Breast epithelium (tissue), 3 donors: ENCODE measurements around the gene PTH2.

Source experiments
- POLR2A ChIP-seq: fragments of 450-650 bp; IDR thresholded peaks from one replicate; pipeline ENCODE4 v1.6.1; 2016; ENCODE audit warnings: antibody characterized with exemption, mild to moderate bottlenecking, moderate library complexity
- POLR2AphosphoS5 ChIP-seq, 3 donors: sonication (generic); formaldehyde crosslinking; IDR thresholded peaks; one replicate each; pipeline ENCODE4 v1.6.1; 2017; ENCODE audit warnings: antibody characterized with exemption in 3 of 3
- TF ChIP-seq, protein P1 (sequence below), 3 donors: fragments of 450-650 bp; IDR thresholded peaks; one replicate each; pipeline ENCODE4 v1.5.1; 2016 to 2017; ENCODE audit warnings: antibody characterized with exemption in 3 of 3, mild to moderate bottlenecking in 3 of 3, moderate library complexity in 3 of 3

DNA sequence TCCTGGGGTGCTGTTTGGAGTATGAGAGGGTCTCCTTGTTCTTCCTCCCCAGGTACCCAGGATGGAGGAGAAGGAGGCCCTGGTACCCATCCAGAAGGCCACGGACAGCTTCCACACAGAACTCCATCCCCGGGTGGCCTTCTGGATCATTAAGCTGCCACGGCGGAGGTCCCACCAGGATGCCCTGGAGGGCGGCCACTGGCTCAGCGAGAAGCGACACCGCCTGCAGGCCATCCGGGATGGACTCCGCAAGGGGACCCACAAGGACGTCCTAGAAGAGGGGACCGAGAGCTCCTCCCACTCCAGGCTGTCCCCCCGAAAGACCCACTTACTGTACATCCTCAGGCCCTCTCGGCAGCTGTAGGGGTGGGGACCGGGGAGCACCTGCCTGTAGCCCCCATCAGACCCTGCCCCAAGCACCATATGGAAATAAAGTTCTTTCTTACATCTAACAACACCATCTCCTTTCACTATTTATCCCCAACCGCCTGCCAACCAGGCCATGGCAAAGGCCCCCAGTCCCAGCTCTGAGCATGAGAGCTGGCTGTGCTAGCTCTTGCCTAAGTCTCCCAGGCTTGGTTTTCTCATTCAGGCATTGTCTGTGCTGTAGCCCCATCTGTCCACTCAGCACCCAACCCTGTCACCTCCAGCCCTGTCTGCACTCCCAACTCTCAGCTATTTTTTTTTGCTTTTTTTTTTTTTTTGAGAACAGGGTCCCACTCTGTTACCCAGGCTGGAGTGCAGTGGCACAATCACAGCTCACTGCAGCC lies 48.4 kb downstream of the PTH2 start:
- TF ChIP-seq, protein P1, sequence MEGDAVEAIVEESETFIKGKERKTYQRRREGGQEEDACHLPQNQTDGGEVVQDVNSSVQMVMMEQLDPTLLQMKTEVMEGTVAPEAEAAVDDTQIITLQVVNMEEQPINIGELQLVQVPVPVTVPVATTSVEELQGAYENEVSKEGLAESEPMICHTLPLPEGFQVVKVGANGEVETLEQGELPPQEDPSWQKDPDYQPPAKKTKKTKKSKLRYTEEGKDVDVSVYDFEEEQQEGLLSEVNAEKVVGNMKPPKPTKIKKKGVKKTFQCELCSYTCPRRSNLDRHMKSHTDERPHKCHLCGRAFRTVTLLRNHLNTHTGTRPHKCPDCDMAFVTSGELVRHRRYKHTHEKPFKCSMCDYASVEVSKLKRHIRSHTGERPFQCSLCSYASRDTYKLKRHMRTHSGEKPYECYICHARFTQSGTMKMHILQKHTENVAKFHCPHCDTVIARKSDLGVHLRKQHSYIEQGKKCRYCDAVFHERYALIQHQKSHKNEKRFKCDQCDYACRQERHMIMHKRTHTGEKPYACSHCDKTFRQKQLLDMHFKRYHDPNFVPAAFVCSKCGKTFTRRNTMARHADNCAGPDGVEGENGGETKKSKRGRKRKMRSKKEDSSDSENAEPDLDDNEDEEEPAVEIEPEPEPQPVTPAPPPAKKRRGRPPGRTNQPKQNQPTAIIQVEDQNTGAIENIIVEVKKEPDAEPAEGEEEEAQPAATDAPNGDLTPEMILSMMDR (IDR thresholded peaks at IDR 0.05): no peak
- TF ChIP-seq POLR2A (no peak), POLR2AphosphoS5 (IDR thresholded peaks at IDR 0.05) (no peak)
